Measurements from ENCODE around the gene ZNF423.

DNA sequence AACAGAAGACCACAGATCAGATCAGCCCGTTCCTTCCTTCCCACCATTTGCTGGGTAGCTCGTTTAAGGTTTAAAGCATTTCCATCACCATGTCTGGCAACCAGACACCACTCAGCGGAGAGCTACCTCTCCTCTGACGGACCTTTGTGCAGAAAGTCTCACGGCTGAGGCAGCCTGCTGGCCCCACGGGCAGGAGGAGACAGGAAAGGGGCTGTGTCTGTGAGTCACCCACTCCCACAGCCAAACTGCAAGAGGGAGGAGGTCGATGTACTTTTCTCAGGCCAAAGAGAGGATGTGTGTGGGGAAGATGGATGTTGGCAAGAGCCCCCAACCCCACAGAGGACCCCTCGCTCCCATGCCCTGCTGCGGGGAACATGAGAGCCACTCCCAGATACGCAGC lies 92.1 kb downstream of the ZNF423 start:
- TF ChIP-seq POLR2A (IDR thresholded peaks at IDR 0.05) (no peak), POLR2AphosphoS5 (IDR thresholded peaks at IDR 0.05) (no peak)
- TF ChIP-seq, protein P1, sequence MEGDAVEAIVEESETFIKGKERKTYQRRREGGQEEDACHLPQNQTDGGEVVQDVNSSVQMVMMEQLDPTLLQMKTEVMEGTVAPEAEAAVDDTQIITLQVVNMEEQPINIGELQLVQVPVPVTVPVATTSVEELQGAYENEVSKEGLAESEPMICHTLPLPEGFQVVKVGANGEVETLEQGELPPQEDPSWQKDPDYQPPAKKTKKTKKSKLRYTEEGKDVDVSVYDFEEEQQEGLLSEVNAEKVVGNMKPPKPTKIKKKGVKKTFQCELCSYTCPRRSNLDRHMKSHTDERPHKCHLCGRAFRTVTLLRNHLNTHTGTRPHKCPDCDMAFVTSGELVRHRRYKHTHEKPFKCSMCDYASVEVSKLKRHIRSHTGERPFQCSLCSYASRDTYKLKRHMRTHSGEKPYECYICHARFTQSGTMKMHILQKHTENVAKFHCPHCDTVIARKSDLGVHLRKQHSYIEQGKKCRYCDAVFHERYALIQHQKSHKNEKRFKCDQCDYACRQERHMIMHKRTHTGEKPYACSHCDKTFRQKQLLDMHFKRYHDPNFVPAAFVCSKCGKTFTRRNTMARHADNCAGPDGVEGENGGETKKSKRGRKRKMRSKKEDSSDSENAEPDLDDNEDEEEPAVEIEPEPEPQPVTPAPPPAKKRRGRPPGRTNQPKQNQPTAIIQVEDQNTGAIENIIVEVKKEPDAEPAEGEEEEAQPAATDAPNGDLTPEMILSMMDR (IDR thresholded peaks at IDR 0.05 in 8 of 11, conservative IDR thresholded peaks at IDR 0.05 in 3 of 11), result no peak
